ENCODE measurements around the gene DIP2C.

The DIP2C gene

GRCh38 chr10:593901-594457 is 95.5 kb downstream of the DIP2C start:
- ChIA-PET POLR2A (ENCODE audit: low non-redundant PET) (no interaction called here), CTCF (no interaction called here)
- DNase-seq (ENCODE audit: low spot score), result no peak

GRCh38 chr10:593421-593820 is 96.0 kb downstream of the DIP2C start:
- no peak for DNase-seq (ENCODE audit: low spot score)
- POLR2A ChIA-PET (ENCODE audit: low non-redundant PET), result no interaction called here
- no peak for TF ChIP-seq CTCF (conservative IDR thresholded peaks at IDR 0.05; ENCODE audit: low read depth)
- no peak overlapping the region for H3K27ac ChIP-seq
- CTCF ChIA-PET, result no interaction called here

More at GRCh38 chr10:593901-594457, 95.5 kb downstream of the DIP2C start:
- TF ChIP-seq CTCF (conservative IDR thresholded peaks at IDR 0.05; ENCODE audit: low read depth), result no peak
- H3K27ac ChIP-seq, result no peak overlapping the region

- CTCF ChIA-PET, result no interaction called here
- POLR2A ChIA-PET (ENCODE audit: low non-redundant PET), result no interaction called here
- DNase-seq (ENCODE audit: low spot score), result no peak
- H3K27ac ChIP-seq, result no peak overlapping the region
- no peak for TF ChIP-seq CTCF (conservative IDR thresholded peaks at IDR 0.05; ENCODE audit: low read depth)
Measured at GRCh38 chr10:593016-593415, 96.5 kb downstream of the DIP2C start.

- H3K27ac ChIP-seq, result no peak overlapping the region
- no peak for TF ChIP-seq CTCF (conservative IDR thresholded peaks at IDR 0.05; ENCODE audit: low read depth)
- no peak for DNase-seq (ENCODE audit: low spot score)
- ChIA-PET CTCF (no interaction called here), POLR2A (ENCODE audit: low non-redundant PET) (no interaction called here)
Measured at GRCh38 chr10:591646-592045, 97.8 kb downstream of the DIP2C start.

- ChIA-PET POLR2A (ENCODE audit: low non-redundant PET) (no interaction called here), CTCF (no interaction called here)
- no peak overlapping the region for H3K27ac ChIP-seq
- DNase-seq (ENCODE audit: low spot score), result no peak
- no peak for TF ChIP-seq CTCF (conservative IDR thresholded peaks at IDR 0.05; ENCODE audit: low read depth)
Measured at GRCh38 chr10:590721-591120, 98.7 kb downstream of the DIP2C start.

GRCh38 chr10:589961-590680 is 99.3 kb downstream of the DIP2C start:
- POLR2A ChIA-PET (ENCODE audit: low non-redundant PET), result no interaction called here
- H3K27ac ChIP-seq, result no peak overlapping the region
- DNase-seq (ENCODE audit: low spot score), result no peak
- no peak for TF ChIP-seq CTCF (conservative IDR thresholded peaks at IDR 0.05; ENCODE audit: low read depth)
- CTCF ChIA-PET, result no interaction called here
